MCF 10A (cell line): ENCODE measurements around the gene CALML3. TPM values are rescaled to one million over a fixed set of nuclear protein-coding genes. Genes with fewer than 3 reads are reported as not detected.
A peak's percentile ranks its signal among the peaks of the same experiment; 100 is the strongest.

Experiments
- BruUV-seq: library from RNA; stranded (reverse); fragments of 400-500 nt; replicated peaks from 2 replicates; lab custom pipeline; 2021; lab: Mats Ljungman, UMichigan
- CTCF ChIA-PET: fragments of 300-600 bp; sonication (Branson Sonifier 250); formaldehyde crosslinking; extraction: SDS; loops from one replicate; lab custom pipeline; 2021; ENCODE audit warnings: antibody characterized with exemption, inconsistent platforms; lab: Yijun Ruan, JAX
- POLR2A ChIA-PET: fragments of 300-600, 350-650 bp; sonication (Branson Sonifier 250); formaldehyde crosslinking; extraction: SDS; loops from one replicate; lab custom pipeline; 2020; ENCODE audit warnings: antibody characterized with exemption, inconsistent platforms; lab: Yijun Ruan, JAX
- DNase-seq: peaks from one replicate; pipeline ENCODE4 v3.0.0-alpha.2; 2018; ENCODE audit not compliant: unreplicated experiment
- H3K27ac Mint-ChIP-seq: one replicate; pipeline ENCODE4 v1.8.0; 2022; ENCODE audit warnings: mild to moderate bottlenecking, low read depth, mixed read lengths; ENCODE audit not compliant: unreplicated experiment
- H3K27me3 Mint-ChIP-seq: one replicate; pipeline ENCODE4 v1.8.0; 2022; ENCODE audit warnings: mixed read lengths; ENCODE audit not compliant: insufficient read depth, unreplicated experiment
- H3K36me3 Mint-ChIP-seq: one replicate; pipeline ENCODE4 v1.8.0; 2022; ENCODE audit warnings: mild to moderate bottlenecking, moderate library complexity, mixed read lengths; ENCODE audit not compliant: insufficient read depth, unreplicated experiment
- H3K4me1 Mint-ChIP-seq: one replicate; pipeline ENCODE4 v1.8.0; 2022; ENCODE audit warnings: mixed read lengths; ENCODE audit not compliant: insufficient read depth, unreplicated experiment
- H3K4me3 Mint-ChIP-seq: one replicate; pipeline ENCODE4 v1.8.0; 2022; ENCODE audit warnings: mild to moderate bottlenecking, moderate library complexity, mixed read lengths; ENCODE audit not compliant: unreplicated experiment
- H3K9me3 Mint-ChIP-seq: one replicate; pipeline ENCODE4 v1.8.0; 2022; ENCODE audit warnings: mixed read lengths; ENCODE audit not compliant: unreplicated experiment
- CTCF ChIP-seq: fragments of 200-600 bp; IDR thresholded peaks from one replicate; pipeline ENCODE4 v1.8.0; 2022; ENCODE audit warnings: antibody characterized with exemption, mild to moderate bottlenecking; ENCODE audit not compliant: unreplicated experiment
- intact Hi-C: fragments of 100-400 bp; cut with micrococcal nuclease; formaldehyde crosslinking; loops from 2 replicates; pipeline ENCODE4 v1.14.1; 2022
- total RNA-seq: library from RNA; stranded (reverse); gene quantifications from 2 replicates; pipeline ENCODE4 v1.2.3, GENCODE V29; 2022

CALML3 gene
- total RNA-seq, 1 experiment from 2014 or later = 0.75 TPM

DNA sequence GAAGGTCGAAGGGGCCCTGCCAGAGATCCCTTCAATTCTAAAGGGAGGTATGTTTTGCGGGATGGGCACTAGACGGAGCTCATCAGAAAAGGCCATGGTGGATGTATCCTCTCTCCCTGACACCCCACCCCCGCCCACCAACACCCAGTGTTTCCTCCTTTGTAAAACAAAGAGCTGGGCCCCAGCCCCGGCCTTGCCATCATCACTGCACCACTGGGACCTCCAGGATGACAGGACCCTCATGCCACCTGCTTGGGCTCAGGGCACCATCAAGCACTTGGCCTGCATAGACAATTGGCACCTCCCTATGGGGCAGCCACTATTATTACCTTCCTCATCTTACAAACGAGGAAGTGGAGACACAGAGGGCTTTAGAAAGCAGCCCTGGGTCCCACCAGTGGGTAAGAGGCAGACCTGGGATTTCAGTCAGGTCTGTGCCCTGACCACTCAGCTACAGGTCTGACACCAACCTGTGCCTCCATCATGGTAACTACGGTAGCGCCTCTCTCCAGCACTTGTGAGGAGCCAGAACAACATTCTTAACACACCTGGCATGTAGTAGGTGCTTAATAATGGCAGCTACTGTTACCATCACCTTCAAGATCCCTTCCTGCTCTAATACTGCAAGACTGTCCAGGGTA is 2.0 kb downstream of the CALML3 start:
- ChIA-PET CTCF (interaction anchor here (0.7 kb wide), 2 partner anchors 22 to 37 kb away, joined by 3 to 6 read pairs; no protein-coding TSS in a partner anchor), POLR2A (interaction anchor here (1.1 to 3.2 kb wide), 3 partner anchors 8 to 38 kb away, joined by 3 to 10 read pairs (median 7); no protein-coding TSS in a partner anchor)
- H3K27me3 Mint-ChIP-seq = no peaks in the 10 kb centered on the region
- H3K4me1 Mint-ChIP-seq = peaks cover 8% of the 10 kb centered on the region
- H3K36me3 Mint-ChIP-seq = no peaks in the 10 kb centered on the region
- no peaks in the 10 kb centered on the region for H3K9me3 Mint-ChIP-seq
- intact Hi-C loops = no loop called here
- no peak overlapping the region for H3K4me3 Mint-ChIP-seq
- TF ChIP-seq CTCF = no peak
- no peak for DNase-seq
- no TSS peak for BruUV-seq
- no peak overlapping the region for H3K27ac Mint-ChIP-seq

GRCh38 chr10:5527332-5528200 is 2.8 kb downstream of the CALML3 start:
- CTCF ChIA-PET = no interaction called here
- DNase-seq = no peak
- Mint-ChIP-seq H3K36me3 (no peaks in the 10 kb centered on the region), H3K9me3 (no peaks in the 10 kb centered on the region), H3K27ac (no peak overlapping the region), H3K4me1 (peaks cover 8% of the 10 kb centered on the region), H3K27me3 (no peaks in the 10 kb centered on the region), H3K4me3 (no peak overlapping the region)
- BruUV-seq = no TSS peak
- POLR2A ChIA-PET = interaction anchor here (0.7 to 3.2 kb wide), 4 partner anchors 11 to 164 kb away, joined by 3 to 10 read pairs (median 4); no protein-coding TSS in a partner anchor
- intact Hi-C loops = no loop called here
- no peak for TF ChIP-seq CTCF

DNA sequence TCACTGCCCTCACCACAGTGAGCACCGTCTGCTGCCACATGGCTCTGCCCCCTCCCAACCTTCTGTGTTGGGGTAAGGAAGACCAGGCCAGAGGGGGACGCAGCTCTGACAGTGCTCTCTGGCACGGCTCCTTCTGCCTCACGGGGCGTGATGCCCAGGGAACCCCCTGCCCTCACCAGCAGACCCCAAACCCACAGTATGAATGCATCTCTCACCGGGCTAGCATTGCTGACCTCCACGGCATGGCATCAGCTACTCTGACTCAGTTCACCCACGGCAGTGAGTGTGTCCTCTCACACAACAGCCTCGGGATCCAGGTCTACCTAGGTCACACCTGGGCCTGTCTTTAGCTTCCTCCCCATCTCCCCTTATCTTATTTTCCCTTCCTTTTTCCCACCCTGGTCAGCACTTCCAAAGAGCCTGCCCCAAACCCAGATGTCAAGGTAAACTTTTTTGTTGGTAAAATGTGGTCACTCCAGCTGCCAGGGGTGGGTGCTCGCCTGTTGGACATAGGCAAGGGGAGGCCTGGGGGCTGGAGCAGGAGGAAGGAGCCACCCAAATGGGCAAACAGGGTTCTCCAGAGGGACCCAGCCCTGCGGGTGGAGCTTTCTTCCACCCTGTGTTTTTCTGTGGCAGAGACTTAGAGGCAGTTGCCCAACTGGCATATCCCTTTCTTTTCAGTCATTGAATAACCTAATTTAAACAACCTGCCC is 4.4 kb downstream of the CALML3 start:
- intact Hi-C loops = no loop called here
- CTCF ChIA-PET = interaction anchor here (0.6 to 1.4 kb wide), 3 partner anchors 85 to 94 kb away, joined by 3 read pairs; no protein-coding TSS in a partner anchor
- no TSS peak for BruUV-seq
- H3K36me3 Mint-ChIP-seq = no peaks in the 10 kb centered on the region
- POLR2A ChIA-PET = interaction anchor here (0.6 to 3.2 kb wide), 4 partner anchors 10 to 85 kb away, joined by 3 to 10 read pairs (median 4); no protein-coding TSS in a partner anchor
- H3K27ac Mint-ChIP-seq = peak overlapping the region; percentile 42
- H3K4me1 Mint-ChIP-seq = peaks cover 8% of the 10 kb centered on the region
- H3K4me3 Mint-ChIP-seq = no peak overlapping the region
- TF ChIP-seq CTCF = no peak
- H3K9me3 Mint-ChIP-seq = no peaks in the 10 kb centered on the region
- DNase-seq = no peak
- no peaks in the 10 kb centered on the region for H3K27me3 Mint-ChIP-seq
